Tibial nerve (tissue), 3 donors: ENCODE data around the gene LARP1.

Source experiments
- POLR2A ChIP-seq, 2 donors: fragments of 450-650 bp; IDR thresholded peaks; one replicate each; pipeline ENCODE4 v1.6.1; 2017; ENCODE audit warnings: antibody characterized with exemption in 2 of 2, mild to moderate bottlenecking in 2 of 2, moderate library complexity in 2 of 2
- TF ChIP-seq, protein P1 (sequence below), 5 experiments: fragments of 200-600 bp in 3 of 5; fragments of 450-650 bp in 2 of 5; sonication (generic) in 3 of 5; IDR thresholded peaks; one replicate each; pipeline ENCODE4 v1.5.1; 2016 to 2019; ENCODE audit warnings: antibody characterized with exemption in 5 of 5, mild to moderate bottlenecking in 3 of 5, moderate library complexity in 2 of 5

- TF ChIP-seq, protein P1, sequence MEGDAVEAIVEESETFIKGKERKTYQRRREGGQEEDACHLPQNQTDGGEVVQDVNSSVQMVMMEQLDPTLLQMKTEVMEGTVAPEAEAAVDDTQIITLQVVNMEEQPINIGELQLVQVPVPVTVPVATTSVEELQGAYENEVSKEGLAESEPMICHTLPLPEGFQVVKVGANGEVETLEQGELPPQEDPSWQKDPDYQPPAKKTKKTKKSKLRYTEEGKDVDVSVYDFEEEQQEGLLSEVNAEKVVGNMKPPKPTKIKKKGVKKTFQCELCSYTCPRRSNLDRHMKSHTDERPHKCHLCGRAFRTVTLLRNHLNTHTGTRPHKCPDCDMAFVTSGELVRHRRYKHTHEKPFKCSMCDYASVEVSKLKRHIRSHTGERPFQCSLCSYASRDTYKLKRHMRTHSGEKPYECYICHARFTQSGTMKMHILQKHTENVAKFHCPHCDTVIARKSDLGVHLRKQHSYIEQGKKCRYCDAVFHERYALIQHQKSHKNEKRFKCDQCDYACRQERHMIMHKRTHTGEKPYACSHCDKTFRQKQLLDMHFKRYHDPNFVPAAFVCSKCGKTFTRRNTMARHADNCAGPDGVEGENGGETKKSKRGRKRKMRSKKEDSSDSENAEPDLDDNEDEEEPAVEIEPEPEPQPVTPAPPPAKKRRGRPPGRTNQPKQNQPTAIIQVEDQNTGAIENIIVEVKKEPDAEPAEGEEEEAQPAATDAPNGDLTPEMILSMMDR (IDR thresholded peaks at IDR 0.05), result no peak
- TF ChIP-seq POLR2A (IDR thresholded peaks at IDR 0.05), result no peak
Observed at GRCh38 chr5:154866841-154867240, 111.7 kb downstream of the LARP1 start.
